VCaP (cell line): ENCODE measurements around the gene ACRBP.

Source experiments
- H3K27ac ChIP-seq: fragments of 450-650 bp; 2 replicates; pipeline ENCODE4 v1.5.1; 2017
- TF ChIP-seq, protein P1 (sequence below): fragments of 450-650 bp; conservative IDR thresholded peaks from 2 replicates; pipeline ENCODE4 v1.5.1; 2017; ENCODE audit warnings: mild to moderate bottlenecking, moderate library complexity

ACRBP gene

DNA sequence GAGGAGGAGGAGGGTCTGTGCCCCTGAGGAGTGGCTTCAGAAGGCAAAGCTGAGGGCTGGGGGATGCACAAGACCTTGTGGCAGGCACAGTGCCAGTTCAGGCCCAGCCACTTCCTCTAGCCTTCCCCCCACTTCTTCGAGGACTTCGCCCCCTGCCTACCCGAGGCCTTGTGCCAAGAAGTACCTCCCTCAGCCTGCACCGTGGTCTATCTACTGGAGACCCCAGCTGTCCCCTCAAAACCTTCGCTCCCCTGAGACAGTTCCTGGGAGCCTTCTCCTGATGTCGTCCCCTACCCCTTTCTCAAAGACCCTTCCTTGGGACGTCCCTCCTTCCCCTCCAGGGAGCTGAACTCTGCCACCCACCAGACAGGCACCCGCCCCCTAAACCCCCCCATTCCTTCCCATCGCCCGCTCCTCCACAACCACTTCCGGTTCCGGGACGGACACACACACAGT lies 41.3 kb upstream of the ACRBP start:
- TF ChIP-seq, protein P1, sequence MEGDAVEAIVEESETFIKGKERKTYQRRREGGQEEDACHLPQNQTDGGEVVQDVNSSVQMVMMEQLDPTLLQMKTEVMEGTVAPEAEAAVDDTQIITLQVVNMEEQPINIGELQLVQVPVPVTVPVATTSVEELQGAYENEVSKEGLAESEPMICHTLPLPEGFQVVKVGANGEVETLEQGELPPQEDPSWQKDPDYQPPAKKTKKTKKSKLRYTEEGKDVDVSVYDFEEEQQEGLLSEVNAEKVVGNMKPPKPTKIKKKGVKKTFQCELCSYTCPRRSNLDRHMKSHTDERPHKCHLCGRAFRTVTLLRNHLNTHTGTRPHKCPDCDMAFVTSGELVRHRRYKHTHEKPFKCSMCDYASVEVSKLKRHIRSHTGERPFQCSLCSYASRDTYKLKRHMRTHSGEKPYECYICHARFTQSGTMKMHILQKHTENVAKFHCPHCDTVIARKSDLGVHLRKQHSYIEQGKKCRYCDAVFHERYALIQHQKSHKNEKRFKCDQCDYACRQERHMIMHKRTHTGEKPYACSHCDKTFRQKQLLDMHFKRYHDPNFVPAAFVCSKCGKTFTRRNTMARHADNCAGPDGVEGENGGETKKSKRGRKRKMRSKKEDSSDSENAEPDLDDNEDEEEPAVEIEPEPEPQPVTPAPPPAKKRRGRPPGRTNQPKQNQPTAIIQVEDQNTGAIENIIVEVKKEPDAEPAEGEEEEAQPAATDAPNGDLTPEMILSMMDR: no peak
- H3K27ac ChIP-seq: peak overlapping the region; percentile 98

DNA sequence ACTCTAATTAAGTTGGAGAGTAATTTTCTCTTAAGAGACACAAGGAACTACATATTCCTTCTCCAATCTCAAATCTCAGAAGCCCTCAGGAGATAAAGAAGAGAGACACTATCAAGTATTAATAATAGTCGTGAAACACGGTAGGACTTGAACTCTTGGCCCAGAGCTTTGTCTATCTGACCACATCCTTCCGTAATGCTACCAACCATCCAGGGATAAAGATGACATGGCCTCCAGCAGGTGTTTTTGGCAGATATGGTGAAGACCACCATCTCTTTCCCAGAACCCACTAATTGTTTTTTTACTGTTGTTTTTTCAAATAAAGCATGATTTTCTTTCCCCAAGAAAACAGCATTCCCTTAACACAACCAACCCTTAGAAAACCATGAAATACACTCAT lies 38.6 kb upstream of the ACRBP start:
- TF ChIP-seq, protein P1: no peak
- H3K27ac ChIP-seq: no peak overlapping the region

DNA sequence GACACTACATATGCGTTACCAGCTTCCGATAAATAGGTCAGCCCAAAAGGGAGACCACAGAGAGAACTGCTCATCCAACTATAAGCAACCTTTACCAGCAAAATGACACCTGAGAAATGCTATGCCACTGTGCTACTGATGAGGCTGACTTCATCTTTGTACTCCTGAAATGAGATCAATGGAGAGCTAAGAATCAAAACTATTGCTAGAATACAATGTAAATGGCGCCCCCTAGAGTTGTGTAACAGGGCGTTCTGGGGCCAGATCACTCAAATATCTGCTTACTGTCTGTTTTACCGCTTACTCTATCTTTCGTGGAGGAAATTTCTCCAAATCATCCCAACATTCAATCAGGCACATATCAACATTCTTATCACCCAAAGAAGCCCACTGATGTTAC lies 37.4 kb upstream of the ACRBP start:
- TF ChIP-seq, protein P1: peak; percentile 68
- no peak overlapping the region for H3K27ac ChIP-seq

DNA sequence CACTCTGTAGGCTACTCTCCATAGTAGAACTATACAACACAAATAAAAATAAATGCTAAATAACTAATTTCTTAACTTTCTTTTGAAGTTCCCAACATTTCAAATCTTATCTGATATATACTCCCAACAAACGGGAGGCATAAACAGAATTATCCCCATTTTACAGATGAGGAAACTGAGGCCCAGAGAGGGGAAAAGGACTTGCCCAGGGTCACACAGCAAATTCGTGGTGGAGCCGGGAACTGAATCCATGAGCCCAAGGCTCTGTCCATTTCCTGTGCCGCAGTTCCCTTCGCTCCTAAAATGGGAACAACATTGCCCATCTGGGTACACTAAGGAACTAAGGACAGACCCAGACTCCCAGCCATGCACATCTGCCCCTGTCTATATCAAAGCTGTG lies 29.7 kb upstream of the ACRBP start:
- TF ChIP-seq, protein P1: no peak
- H3K27ac ChIP-seq: no peak overlapping the region

DNA sequence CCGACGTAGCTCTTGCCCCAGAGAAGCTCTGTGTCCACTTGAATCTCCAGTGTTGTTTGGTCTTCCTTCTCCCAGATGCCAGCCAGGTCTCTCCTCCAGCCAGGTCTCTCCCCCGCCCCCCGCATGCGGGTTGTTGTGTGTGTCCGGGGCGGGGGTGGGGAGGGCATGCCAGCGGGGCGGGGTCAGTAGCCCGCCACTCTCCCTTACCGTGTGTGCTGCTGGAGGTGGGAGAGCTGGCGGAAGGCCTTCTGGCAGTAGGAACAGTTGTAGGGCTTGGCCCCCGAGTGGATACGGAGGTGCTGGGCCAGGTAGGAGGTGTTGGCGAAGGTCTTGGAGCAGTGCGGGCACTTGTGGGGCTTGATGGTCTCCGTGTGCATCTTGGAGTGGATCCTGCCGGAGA lies 24.9 kb upstream of the ACRBP start:
- TF ChIP-seq, protein P1: no peak
- H3K27ac ChIP-seq: no peak overlapping the region

DNA sequence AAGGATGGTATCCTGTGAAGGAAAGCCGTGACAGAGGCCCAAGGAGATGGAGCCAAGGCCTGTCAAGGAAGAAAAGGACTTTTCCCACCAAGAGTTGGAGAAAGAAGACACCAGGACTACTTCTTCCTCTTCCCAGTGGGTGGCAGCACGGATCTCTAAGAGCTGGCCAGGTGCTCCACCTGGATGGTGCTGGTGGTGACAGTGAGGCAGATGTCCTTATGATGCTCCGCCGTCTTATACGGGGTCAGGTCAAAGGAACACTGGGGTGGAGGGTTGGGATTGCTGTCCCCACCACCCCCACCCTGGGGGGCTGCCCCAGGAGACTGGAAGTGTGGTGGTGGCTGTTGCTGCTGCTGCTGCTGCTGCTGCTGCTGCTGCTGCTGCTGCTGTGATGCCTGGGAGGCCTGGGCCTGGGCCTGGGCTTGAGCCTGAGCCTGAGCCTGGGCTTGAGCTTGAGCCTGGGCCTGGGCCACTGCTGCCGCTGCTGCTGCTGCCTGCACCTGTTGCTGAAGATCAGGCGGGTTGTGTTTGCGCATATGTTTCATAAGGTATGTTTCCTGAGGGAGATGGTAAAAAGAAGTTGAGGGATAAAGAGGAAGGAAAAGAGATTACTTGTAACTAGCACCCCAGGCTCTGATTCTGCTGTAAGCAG lies 20.5 kb upstream of the ACRBP start:
- TF ChIP-seq, protein P1: peak; percentile 75
- no peak overlapping the region for H3K27ac ChIP-seq

DNA sequence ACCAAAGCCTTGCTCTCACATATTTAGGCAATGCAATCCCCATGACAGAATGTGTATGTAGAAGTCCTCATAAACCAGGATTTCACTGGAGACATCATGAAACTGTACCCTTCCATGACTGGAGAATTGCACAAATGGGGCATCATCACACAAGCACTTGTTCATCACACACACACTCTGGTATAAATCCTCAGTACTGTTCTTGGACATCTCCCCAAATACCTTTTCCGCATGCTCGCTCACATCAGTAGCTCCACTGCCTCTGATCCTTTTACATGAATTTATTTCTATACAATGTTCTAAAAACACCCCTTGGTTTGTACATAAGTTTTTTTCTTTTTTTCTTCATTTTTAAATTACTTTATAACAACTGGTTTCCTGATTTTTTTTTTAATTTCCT lies 19.0 kb upstream of the ACRBP start:
- TF ChIP-seq, protein P1: no peak
- H3K27ac ChIP-seq: no peak overlapping the region
